UCSD-AML1 (cell line): ENCODE data around the gene TUBA4B.

Experiments used
- DNase-seq: peaks from one replicate; lab custom pipeline; 2025; ENCODE audit not compliant: unreplicated experiment; lab: John Stamatoyannopoulos, UW

The TUBA4B gene

GRCh38 chr2:219218732-219219701 lies 34.0 kb upstream of the TUBA4B start, which contains the start of gene ABCB6:
TSS of gene ABCB6 (minus strand) at chr2:219218958. CDS start at chr2:219218673, 285 bp downstream.
- no peak for DNase-seq

- no peak for DNase-seq
These were observed 33.1 kb upstream of the TUBA4B start for GRCh38 chr2:219219784-219220532.

GRCh38 chr2:219220652-219221402 lies 32.2 kb upstream of the TUBA4B start:
- DNase-seq, result no peak

- DNase-seq, result no peak
These were observed 31.0 kb upstream of the TUBA4B start for GRCh38 chr2:219221957-219222518.

- DNase-seq, result no peak
These were observed 29.0 kb upstream of the TUBA4B start for GRCh38 chr2:219223831-219224610.

GRCh38 chr2:219225350-219225749 lies 27.7 kb upstream of the TUBA4B start:
- peak; percentile 51 for DNase-seq

- peak; percentile 28 for DNase-seq
These were observed 24.8 kb upstream of the TUBA4B start for GRCh38 chr2:219228041-219228910.

- no peak for DNase-seq
These were observed 24.1 kb upstream of the TUBA4B start for GRCh38 chr2:219228911-219229304.

- DNase-seq, result peak; percentile 98
These were observed 23.6 kb upstream of the TUBA4B start, which contains the start of the genes ANKZF1 and ATG9A for GRCh38 chr2:219229305-219230058. TSS of gene ANKZF1 (plus strand) at chr2:219229806. CDS start at chr2:219230258, 452 bp downstream. TSS of gene ATG9A (minus strand) at chr2:219229636. CDS start at chr2:219228024, 1,612 bp downstream.

GRCh38 chr2:219230059-219230540 lies 22.9 kb upstream of the TUBA4B start:
- peak; percentile 54 for DNase-seq

GRCh38 chr2:219234331-219234730 lies 18.7 kb upstream of the TUBA4B start:
- no peak for DNase-seq

GRCh38 chr2:219243291-219243761 lies 9.7 kb upstream of the TUBA4B start:
- DNase-seq, result no peak

GRCh38 chr2:219244789-219245147 lies 8.3 kb upstream of the TUBA4B start:
- no peak for DNase-seq

GRCh38 chr2:219245148-219245898 lies 7.7 kb upstream of the TUBA4B start, which contains the start of the genes GLB1L and STK16:
TSS of gene GLB1L (minus strand) at chr2:219245444. CDS start at chr2:219243573, 1,871 bp downstream.
TSS of gene STK16 (plus strand) at chr2:219245479. CDS start at chr2:219246000, 521 bp downstream.
- DNase-seq, result peak; percentile 94

GRCh38 chr2:219245899-219246230 lies 7.2 kb upstream of the TUBA4B start:
- no peak for DNase-seq

- no peak for DNase-seq
These were observed 6.5 kb upstream of the TUBA4B start for GRCh38 chr2:219246559-219246958.
